Fibroblast of skin of back (primary cell): ENCODE results near the gene CD300C.
"Not testable (repeated sequence)": the region's sequence is repeated elsewhere in the genome, so short reads cannot be mapped to it uniquely, and the experiment has no call there.

Experiments
- DNase-seq: peaks from one replicate; pipeline ENCODE4 v3.0.0-alpha.2; 2013

CD300C gene

GRCh38 chr17:74512036-74512435 lies 33.9 kb downstream of the CD300C start:
- no peak for DNase-seq

- no peak for DNase-seq
These were observed 37.8 kb downstream of the CD300C start for GRCh38 chr17:74508156-74508555.

- not testable (repeated sequence) for DNase-seq
These were observed 42.0 kb downstream of the CD300C start for GRCh38 chr17:74503949-74504348.

GRCh38 chr17:74502861-74503260 lies 43.1 kb downstream of the CD300C start:
- DNase-seq = no peak

DNA sequence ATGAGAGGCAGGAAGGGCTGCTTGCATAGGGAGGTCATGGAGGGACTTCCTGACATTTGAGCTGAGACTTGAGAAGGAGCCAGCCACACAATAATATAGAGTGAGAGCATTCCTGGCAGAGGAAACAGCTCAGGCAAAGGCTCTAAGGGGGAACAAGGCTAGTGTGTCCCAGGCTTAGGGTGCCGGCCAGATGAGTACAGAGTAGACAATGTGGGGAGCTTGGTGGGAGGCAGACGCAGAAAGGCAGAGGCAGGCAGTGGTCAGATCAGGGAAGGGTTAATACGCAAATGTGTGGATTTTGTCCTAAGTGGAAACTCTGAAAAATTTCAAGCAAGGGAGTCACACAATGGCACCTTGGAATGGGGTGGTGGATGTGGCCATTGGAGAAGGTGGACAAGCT lies 45.9 kb downstream of the CD300C start:
- DNase-seq = no peak

- no peak for DNase-seq
These were observed 48.4 kb downstream of the CD300C start for GRCh38 chr17:74497471-74497870.

- peak; percentile 51 for DNase-seq
These were observed 52.5 kb downstream of the CD300C start for GRCh38 chr17:74493331-74493833.

DNA sequence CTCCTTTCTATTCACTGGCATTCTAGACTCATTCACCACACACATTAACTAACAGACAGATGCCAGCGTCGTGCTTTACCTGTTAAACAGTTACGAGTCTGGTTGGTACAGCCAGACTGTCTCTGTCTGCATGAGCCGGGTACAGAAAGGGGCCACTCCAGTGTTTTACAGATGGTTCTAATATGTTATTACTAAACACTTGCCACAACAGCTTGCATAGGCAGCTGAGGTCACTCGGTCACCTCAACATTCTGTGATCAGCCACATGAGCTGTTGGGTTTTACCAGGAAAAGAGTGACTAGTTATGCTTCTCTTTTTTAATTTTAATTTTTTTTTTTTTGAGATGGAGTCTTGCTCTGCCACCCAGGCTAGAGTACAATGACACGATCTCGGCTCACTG lies 54.3 kb downstream of the CD300C start:
- DNase-seq = no peak
